ENCODE results near the gene MYRIP.
"Not testable (repeated sequence)": the region's sequence is repeated elsewhere in the genome, so short reads cannot be mapped to it uniquely, and the experiment has no call there.

MYRIP gene

DNA sequence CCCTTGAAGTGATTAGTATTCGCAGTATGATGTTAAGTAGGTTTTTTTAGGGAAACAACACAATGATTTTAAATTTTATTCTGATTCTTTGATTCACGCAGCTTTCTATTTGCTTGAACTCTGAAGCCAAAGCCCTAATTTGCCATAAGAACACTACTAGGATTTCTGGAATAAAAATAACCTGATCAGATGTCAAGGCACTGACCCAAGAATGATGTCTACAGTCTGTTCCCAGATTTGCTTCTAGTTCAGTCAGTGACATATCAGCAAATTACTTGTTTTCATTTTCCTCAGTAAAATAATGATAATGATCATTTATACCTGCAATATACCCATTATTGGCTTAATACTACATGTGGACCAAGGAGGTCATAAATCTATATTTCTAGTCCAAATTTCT lies 320.6 kb downstream of the MYRIP start:
- no peak for DNase-seq (ENCODE audit: low spot score)

DNA sequence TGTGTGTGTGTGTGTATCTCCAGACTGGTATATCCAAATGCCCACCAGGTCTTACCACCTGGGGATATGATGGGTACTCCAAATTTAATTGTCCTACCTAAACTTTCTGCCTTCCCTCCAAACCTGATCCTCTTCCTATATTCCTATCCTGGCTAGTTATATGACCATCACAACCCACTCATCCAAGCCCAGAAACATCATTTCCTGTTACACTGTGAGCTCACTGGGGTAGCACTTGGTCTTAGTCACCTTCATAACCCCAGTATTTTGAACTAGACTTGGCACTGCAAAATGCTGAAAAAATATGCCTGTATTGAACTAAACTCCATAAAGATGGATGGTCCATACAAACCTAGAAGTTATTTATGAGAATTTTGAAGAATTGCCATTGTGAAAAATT lies 321.3 kb downstream of the MYRIP start:
- DNase-seq (ENCODE audit: low spot score), result no peak

DNA sequence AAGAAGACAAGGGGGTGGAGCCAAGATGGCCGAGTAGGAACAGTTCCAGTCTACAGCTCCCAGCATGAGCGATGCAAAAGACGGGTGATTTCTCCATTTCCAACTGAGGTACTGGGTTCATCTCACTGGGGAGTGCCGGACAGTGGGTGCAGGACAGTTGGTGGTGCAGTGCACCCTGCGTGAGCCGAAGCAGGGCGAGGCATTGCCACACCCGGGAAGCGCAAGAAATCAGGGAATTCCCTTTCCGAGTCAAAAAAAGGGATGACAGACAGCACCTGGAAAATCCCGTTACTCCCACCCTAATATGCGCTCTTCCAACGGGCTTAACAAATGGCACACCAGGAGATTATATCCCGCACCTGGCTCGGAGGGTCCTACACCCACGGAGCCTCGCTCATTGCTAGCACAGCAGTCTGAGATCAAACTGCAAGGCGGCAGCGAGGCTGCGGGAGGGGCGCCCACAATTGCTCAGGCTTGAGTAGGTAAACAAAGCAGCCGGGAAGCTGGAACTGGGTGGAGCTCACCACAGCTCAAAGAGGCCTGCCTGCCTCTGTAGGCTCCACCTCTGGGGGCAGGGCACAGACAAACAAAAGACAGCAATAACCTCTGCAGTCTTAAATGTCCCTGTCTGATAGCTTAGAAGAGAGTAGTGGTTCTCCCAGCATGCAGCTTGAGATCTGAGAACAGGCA lies 324.6 kb downstream of the MYRIP start:
- DNase-seq (ENCODE audit: low spot score), result not testable (repeated sequence)

- DNase-seq (ENCODE audit: low spot score), result no peak
These were observed 328.3 kb downstream of the MYRIP start for GRCh38 chr3:40137591-40138295.

DNA sequence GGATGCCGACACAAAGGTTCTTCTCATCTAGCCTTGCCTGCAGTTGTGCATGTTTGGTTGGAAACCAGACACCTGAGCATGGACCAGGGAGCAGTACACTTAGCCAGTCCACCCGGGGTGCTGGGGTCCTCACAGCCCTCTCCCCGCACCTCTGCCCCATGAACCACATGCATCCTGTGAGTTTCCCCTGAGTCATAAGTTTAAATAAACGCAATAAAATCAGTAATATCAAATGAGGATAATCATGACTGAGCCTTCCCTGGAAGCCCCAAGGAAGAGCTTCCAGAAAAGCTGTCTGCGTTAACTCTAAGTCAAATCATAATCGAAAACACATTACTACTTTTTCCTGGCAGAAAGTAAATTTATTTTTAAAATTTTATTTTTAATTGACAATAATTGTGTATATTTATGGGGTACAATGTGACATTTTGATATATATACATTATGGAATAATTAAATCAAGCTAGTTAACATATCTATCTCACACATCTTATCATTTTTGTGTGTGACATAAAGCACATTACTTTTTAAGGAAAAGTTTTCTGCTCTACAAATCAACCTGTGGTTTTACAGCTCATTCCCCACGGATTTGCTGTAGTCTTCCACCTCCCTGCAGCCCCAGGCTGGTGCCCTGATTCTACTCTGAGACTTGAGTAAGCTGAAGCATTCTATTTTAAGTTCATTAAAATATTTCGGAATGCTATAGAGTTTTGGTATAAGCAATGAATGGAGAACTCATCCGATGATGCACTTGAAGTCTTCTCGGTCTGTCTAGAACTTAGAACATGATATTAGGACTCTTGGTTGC lies 334.1 kb downstream of the MYRIP start:
- DNase-seq (ENCODE audit: low spot score), result no peak

- DNase-seq (ENCODE audit: low spot score), result no peak
These were observed 339.4 kb downstream of the MYRIP start for GRCh38 chr3:40148827-40149226.

- no peak for DNase-seq (ENCODE audit: low spot score)
These were observed 343.2 kb downstream of the MYRIP start for GRCh38 chr3:40152482-40153133.

DNA sequence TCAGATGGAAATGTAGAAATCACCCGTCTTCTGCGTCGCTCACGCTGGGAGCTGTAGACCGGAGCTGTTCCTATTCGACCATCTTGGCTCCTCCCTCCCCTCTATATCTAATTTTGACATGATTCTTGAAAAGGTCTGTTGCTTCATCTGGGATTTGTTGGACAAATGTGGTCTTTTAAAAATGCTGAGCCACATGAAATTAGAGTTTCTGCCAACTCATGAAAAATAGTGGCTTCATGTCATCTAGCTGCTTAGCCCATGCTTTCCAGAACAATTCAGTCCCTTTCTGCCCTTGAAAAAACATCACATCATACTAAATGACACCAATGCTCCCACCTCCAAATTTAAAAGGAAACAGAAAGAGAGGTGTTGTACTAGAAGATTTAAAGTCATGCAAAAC lies 351.5 kb downstream of the MYRIP start:
- DNase-seq (ENCODE audit: low spot score), result no peak

DNA sequence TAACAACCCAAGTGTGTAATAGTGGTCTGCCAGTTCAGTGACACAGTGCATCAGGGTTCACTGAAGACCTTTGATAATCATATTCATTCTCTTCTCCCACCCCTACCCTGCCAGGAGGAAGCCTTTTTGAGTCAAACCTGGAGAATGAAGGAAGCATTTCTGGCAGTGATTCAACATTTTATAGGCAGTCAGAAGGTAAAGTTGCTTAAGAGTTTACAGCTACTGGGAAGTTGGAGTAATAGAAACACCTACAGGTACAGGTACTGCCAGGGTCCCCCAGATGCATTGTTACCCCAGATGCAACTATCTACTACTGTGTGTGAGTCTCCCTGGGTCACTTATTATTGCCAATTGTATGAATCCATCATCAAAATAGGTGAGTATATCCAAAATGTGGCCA lies 353.2 kb downstream of the MYRIP start:
- DNase-seq (ENCODE audit: low spot score), result no peak

DNA sequence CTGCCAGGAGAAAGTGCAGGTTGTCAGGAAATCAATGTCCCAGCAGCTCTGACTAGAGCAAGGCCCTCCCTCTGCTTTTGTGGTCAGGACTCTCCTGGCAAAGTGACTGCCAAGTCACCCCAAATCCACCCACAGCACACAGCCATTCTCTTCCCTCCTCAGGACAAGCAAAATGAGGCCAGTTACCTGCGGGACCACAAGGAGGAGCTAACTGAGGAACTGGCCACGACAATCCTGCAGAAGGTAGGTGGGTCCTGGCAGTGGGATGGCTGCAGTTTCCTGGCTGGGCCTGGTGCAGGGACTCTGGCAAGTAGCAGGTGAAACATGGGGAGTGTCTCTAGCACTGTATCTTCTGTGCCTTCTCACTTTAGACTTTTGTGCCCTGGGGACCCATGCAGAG lies 357.6 kb downstream of the MYRIP start:
- no peak for DNase-seq (ENCODE audit: low spot score)

- no peak for DNase-seq (ENCODE audit: low spot score)
These were observed 358.5 kb downstream of the MYRIP start for GRCh38 chr3:40167958-40168357.

- DNase-seq (ENCODE audit: low spot score), result no peak
These were observed 360.6 kb downstream of the MYRIP start for GRCh38 chr3:40169983-40170382.

- DNase-seq (ENCODE audit: low spot score), result no peak
These were observed 361.0 kb downstream of the MYRIP start for GRCh38 chr3:40170395-40170794.

DNA sequence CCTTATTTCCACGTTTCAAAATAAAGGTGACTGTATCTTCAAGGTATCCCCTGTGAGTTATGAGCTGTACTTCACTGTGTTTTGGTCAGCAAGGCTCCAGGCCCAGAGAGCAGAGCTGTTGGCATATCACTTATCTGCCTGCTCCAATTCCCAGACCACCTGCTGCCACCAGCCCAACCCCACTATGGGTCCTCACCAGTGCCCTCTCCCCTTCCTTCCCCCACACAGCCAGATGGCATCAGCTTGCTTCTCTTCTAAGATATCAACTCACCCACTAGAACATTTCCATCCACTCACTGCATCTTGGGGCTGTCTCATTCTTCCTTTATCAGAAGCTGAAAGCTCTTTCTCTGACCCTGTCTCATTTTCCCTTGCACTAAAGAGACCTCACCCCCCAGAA lies 363.2 kb downstream of the MYRIP start:
- DNase-seq (ENCODE audit: low spot score), result no peak

DNA sequence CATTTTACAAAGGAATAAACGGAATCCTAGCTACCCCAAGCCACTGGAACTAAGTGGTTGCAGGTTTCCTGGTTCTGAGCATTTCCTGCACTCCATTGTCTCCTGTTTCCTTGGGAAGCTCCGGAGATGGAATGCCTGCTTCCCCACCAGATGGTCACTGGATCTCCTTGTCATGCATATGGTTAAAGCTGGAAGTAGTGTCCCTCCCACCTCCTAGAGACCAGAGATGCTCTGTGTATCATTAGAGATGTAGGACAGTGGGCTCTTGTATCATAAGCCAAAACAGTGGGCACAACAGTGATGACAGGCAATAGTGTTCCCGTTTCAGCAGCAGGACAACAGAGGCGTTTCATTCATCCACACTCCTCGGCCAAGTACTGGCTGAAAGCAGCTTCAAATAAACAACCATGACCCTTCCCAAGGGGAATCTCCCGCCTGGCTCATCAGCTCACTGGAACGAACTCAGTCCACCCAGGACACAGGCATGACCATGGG lies 363.9 kb downstream of the MYRIP start:
- DNase-seq (ENCODE audit: low spot score), result no peak

GRCh38 chr3:40178012-40178594 lies 368.7 kb downstream of the MYRIP start:
- DNase-seq (ENCODE audit: low spot score), result no peak

DNA sequence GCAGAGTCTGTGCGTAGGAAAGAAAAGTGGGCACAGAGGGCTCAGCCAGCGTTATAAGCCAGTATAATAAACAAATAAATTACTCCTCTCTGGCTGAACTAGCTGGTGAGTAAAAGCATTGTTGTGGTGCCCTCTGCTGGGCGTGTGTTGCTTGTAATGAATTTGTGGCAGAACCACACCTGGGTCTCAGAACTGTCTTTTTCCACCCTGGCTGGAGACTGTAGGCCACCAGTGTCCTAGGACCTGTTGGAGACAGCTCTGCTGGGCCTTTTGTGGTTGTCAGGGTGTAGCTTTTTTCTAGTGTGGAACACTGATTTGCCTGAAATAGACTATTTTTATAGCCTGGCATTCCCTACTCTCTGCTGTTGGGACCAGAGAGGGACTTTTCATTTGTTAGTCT lies 369.6 kb downstream of the MYRIP start:
- peak; percentile 15 for DNase-seq (ENCODE audit: low spot score)

DNA sequence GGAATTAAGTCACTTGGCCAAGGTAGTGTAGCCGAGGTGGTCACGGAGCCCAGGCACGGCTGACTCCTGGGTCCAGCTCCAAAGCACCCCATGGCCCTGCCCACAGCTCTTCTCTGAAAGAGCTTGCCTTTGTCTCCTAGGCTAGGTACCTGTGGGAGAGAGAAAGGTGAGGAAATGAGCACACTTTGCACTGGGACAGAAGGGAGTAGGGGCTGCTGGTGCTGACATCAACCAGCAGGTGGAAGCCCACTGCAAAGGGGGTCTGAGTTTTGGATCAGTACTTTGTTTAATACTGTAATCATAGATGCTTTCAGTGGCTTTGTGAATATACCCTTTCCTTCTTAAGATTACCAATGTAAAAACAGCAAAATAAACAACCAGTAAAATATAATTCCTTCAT lies 371.8 kb downstream of the MYRIP start:
- no peak for DNase-seq (ENCODE audit: low spot score)

DNA sequence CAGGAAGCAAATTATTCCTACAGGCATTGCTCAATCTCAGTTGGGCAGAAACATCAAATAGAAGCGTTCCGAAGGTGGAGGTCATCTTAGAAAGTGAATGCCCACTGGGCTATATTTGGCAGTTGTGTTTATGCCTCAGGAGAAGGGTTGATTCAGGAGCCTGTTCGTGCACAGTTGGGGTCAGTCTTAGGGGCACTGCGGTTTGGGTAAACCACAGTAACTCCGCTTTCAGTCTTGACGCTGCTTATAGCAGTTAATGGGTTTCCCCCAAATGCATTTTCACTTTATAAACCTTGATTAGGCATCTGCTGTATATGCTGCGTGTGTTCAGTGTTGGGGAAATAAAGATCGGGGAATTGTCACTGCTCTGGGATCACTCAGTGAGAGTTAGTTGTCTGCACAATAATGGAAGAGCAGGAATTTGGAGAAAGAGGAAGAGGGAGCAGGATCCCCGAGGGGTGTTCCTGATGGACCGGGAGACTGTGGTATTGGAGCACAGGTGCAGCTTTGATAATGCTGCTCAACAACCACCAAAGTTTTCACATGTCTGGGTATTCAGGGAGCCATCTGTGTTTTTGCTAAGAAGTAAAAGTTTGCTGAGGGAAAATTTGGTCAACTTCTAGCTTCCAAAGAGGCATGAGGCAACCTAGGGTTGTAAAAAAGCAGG lies 375.8 kb downstream of the MYRIP start:
- DNase-seq (ENCODE audit: low spot score), result no peak

- DNase-seq (ENCODE audit: low spot score), result no peak
These were observed 377.1 kb downstream of the MYRIP start for GRCh38 chr3:40186508-40186907.

DNA sequence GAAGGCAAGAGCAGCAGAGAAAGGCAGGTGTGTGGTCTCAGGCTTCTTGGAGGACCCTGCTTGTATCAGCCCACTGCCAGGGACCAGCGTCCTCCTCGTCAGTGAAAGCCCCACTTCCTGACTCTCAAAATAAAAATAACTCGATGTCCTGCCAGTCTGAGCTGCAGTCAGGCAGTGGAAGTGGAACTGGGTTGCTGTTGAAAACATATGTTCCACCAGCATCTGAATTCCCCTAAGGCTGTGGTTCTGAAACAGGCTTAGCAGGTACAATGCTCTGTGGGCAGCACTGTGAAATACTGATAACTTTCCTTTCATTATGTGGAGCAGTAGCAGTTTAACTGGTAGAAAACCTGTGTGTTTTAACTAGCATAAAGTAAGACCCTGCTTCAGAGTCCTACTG lies 378.5 kb downstream of the MYRIP start:
- no peak for DNase-seq (ENCODE audit: low spot score)
